WI38 (cell line): ENCODE measurements around the gene KRT2.

ENCODE experiments used
- H3K4me3 ChIP-seq: 2 replicates; pipeline ENCODE4 v1.5.1; 2011; ENCODE audit warnings: low read depth, mild to moderate bottlenecking, control low read depth, low read length
- TF ChIP-seq, protein P1 (sequence below): IDR thresholded peaks from 2 replicates; pipeline ENCODE4 v1.5.1; 2012; ENCODE audit warnings: low read depth, mild to moderate bottlenecking, control low read depth, low read length

The KRT2 gene

DNA sequence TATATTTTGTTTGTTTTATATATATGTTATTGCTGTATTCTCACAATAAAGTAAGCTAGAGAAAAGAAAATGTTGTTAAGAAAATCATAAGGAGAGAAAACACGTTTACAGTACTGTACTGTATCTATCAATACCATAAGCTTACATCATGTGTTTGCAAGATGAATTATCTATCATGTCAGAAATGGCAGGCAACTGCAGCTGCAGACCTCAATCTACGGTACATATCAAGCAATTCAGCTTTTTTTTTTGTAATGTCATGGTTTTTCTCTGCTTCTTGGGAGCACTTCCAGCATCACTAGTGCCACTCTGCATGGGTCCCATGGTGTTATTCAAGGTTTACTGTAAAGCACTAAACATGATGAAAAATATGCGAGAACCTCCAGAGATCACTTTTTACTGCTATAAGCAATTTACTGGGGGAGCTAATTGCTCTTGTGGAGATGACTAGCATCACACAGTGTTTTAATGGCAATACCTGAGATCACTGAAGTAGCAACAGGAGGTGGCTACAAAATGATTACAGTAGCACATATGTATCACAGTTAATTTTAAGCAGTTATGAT lies 9.0 kb upstream of the KRT2 start:
- no peak overlapping the region for H3K4me3 ChIP-seq
- TF ChIP-seq, protein P1, sequence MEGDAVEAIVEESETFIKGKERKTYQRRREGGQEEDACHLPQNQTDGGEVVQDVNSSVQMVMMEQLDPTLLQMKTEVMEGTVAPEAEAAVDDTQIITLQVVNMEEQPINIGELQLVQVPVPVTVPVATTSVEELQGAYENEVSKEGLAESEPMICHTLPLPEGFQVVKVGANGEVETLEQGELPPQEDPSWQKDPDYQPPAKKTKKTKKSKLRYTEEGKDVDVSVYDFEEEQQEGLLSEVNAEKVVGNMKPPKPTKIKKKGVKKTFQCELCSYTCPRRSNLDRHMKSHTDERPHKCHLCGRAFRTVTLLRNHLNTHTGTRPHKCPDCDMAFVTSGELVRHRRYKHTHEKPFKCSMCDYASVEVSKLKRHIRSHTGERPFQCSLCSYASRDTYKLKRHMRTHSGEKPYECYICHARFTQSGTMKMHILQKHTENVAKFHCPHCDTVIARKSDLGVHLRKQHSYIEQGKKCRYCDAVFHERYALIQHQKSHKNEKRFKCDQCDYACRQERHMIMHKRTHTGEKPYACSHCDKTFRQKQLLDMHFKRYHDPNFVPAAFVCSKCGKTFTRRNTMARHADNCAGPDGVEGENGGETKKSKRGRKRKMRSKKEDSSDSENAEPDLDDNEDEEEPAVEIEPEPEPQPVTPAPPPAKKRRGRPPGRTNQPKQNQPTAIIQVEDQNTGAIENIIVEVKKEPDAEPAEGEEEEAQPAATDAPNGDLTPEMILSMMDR, result no peak

DNA sequence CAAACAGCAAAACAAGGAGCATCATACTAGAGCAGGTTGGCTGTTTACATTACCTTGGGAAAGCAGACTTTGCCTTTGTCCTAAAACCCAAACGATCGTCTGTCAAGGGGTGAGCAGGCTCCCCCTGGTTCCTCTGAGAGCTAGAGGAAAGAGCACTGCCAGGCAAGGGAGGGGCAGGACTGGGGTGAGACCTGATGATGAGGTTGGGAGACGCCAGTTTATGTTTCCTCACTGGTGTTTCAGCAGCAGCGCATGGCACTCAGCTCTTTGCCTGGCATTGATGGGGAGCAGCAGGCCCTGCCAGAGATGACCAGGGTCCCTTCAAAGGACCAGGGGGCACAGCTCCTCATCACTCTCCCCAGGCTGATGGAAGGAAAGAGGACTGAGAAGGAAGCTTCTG lies 7.9 kb upstream of the KRT2 start:
- no peak overlapping the region for H3K4me3 ChIP-seq
- TF ChIP-seq, protein P1, result no peak

DNA sequence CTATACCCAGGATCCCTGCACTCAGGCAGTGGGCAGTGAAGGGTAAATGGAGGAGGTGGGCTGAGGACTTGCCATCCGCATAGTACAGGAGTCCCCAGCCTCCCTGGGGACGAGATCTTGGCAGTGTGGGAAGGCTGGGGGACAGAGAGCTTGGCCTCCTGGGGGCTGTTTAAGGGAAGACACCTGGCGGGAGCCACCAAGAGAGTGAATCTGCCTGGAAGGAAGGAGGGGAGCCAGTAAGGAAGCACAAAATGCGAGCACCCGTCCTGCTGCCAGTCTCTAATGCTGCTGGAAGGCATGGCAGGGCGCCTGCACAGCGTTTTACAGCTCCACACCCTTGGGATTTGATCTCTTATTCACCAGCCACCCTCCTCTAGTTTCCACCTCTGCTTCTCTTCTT lies 7.4 kb upstream of the KRT2 start:
- no peak overlapping the region for H3K4me3 ChIP-seq
- TF ChIP-seq, protein P1, result no peak

DNA sequence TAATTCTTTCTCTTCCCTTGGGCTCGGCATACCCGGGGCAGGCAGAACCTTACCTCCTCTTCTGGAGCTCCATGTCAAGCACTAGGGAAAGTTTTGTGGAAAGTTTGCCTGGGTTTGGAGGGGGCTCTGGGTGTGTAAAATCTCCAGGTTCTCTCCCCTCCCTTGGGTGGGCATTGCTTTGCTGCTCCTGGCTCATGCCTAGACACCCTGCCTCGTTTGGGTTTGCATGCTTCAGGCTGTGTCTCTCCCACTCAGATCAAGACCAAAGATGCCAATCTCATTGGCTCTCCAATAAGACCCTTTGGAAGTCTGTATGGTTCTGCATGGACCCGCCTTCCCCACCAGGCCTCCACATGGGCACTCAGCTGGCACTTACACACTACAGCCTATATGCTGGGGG lies 6.2 kb upstream of the KRT2 start:
- TF ChIP-seq, protein P1, result no peak
- H3K4me3 ChIP-seq, result no peak overlapping the region

DNA sequence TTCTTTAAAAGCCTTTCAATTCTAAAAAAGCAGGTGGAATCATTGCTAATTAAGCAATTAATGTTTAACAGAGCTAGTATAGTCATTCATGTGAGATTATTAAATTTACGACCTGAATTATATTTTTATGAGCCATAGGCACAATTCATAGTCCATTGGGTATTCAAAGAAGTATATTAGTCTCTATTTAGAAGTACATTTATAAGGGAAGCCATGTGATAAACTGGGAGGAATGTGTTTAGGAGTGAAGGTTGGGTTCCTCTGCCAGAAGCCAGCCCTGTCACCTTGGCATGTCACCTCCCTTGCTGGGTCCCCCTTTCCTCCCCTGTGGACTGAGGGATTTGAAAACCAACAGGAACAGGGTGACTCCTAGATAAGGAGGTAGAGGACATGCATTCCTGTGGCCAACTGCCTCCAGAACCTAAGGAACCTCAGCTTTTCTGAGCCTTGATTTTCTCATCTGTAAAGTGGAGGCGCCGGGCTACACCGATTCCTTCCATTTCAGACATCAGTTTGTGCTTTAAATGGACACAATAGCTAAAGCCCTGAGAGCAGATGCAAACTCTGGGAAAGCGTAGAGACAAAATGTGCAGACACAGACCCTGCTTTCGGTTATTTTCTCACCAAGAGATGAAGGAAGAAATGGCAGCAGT lies 5.4 kb upstream of the KRT2 start:
- no peak overlapping the region for H3K4me3 ChIP-seq
- TF ChIP-seq, protein P1, result no peak

DNA sequence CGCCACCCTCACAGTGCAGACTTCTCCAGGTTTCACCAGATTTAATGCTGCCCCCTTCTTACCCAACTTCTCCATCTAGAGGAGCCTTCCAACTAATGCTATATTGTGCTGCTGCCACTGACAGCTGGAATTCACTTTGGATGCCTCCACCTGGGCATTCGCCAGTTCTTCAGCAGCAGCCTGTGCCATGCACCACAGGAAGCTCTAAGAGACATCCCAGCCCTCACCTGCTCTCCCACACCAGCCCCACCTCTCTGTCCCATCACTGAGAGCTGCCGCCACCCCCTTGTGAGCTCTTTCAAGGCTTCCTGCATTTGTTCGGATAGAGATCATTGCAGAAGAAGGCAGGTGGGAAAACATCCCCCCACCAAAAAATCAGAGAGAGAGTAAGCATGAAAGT lies 4.6 kb upstream of the KRT2 start:
- TF ChIP-seq, protein P1, result no peak
- H3K4me3 ChIP-seq, result no peak overlapping the region

DNA sequence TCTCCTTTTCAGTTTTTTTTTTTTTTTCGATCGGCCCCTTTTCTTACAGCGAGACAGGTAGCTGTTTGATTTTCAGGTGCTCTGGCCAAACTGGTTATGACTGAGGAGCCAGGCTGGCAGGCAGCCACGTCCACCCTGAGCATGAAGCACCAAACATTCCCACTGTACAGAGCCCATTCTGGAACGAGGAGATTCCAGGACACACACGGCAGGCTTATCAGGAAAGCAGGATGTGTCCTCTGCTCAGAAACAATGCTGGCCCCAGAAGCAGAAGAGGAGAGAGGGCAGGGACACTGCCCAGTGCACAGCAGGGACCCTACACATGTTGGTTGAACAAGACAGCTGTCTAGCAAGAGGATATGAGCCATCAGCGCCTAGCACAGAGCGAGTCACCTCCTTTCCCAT lies 3.7 kb upstream of the KRT2 start:
- H3K4me3 ChIP-seq, result no peak overlapping the region
- TF ChIP-seq, protein P1, result no peak
